Ishikawa (cell line): ENCODE measurements around the gene GNAT2.

Experiments used
- CEBPB ChIP-seq: IDR thresholded peaks from 2 replicates; pipeline ENCODE4 v1.6.1; 2012
- NFIC ChIP-seq: IDR thresholded peaks from 2 replicates; pipeline ENCODE4 v1.6.1; 2012
- RAD21 ChIP-seq: IDR thresholded peaks from 2 replicates; pipeline ENCODE4 v1.6.1; 2012; ENCODE audit warnings: low read depth
- TAF1 ChIP-seq: IDR thresholded peaks from 2 replicates; pipeline ENCODE4 v1.6.1; 2012; ENCODE audit warnings: low read depth, mild to moderate bottlenecking
- TF ChIP-seq, protein P1 (sequence below): IDR thresholded peaks from 2 replicates; pipeline ENCODE4 v1.6.1; 2012; ENCODE audit warnings: low read depth, mild to moderate bottlenecking
- TF ChIP-seq, protein P2 (sequence below): IDR thresholded peaks from 2 replicates; pipeline ENCODE4 v1.6.1; 2012

DNA sequence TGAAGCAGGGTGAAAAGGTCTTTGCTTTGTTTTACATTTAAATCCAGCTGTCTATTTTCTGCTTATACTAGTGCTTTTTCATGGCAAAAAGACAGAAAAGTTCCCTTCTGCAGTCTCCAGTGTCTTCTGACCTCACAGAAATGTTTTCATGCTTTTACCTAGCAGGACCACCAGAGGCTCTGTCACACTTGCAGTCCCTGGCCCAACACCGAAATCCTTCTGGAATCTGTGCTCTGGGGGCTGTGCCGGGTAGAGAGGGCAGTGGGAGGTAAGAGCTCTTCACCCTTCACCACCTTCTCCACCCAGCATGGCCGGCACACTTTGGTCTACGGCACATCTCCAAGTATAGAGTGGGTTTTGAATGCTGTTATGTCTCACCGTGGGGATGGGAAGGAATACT lies 20.8 kb downstream of the GNAT2 start:
- no peak for TF ChIP-seq NFIC
- TF ChIP-seq RAD21, result no peak
- no peak for TF ChIP-seq CEBPB
- TF ChIP-seq, protein P1, sequence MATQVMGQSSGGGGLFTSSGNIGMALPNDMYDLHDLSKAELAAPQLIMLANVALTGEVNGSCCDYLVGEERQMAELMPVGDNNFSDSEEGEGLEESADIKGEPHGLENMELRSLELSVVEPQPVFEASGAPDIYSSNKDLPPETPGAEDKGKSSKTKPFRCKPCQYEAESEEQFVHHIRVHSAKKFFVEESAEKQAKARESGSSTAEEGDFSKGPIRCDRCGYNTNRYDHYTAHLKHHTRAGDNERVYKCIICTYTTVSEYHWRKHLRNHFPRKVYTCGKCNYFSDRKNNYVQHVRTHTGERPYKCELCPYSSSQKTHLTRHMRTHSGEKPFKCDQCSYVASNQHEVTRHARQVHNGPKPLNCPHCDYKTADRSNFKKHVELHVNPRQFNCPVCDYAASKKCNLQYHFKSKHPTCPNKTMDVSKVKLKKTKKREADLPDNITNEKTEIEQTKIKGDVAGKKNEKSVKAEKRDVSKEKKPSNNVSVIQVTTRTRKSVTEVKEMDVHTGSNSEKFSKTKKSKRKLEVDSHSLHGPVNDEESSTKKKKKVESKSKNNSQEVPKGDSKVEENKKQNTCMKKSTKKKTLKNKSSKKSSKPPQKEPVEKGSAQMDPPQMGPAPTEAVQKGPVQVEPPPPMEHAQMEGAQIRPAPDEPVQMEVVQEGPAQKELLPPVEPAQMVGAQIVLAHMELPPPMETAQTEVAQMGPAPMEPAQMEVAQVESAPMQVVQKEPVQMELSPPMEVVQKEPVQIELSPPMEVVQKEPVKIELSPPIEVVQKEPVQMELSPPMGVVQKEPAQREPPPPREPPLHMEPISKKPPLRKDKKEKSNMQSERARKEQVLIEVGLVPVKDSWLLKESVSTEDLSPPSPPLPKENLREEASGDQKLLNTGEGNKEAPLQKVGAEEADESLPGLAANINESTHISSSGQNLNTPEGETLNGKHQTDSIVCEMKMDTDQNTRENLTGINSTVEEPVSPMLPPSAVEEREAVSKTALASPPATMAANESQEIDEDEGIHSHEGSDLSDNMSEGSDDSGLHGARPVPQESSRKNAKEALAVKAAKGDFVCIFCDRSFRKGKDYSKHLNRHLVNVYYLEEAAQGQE, result no peak
- no peak for TF ChIP-seq TAF1
- TF ChIP-seq, protein P2, sequence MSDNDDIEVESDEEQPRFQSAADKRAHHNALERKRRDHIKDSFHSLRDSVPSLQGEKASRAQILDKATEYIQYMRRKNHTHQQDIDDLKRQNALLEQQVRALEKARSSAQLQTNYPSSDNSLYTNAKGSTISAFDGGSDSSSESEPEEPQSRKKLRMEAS, result no peak
